Liver (tissue), 2 donors: ENCODE measurements around the gene MTM1.

Experiments
- GABPA ChIP-seq, 2 donors: IDR thresholded peaks in 1 of 2; conservative IDR thresholded peaks in 1 of 2; 2 replicates each; pipeline ENCODE4 v1.6.1; 2016; ENCODE audit warnings: antibody characterized with exemption in 2 of 2, mild to moderate bottlenecking in 1 of 2, moderate library complexity in 1 of 2
- ZBTB33 ChIP-seq: IDR thresholded peaks from 2 replicates; pipeline ENCODE4 v1.6.1; 2016; ENCODE audit warnings: antibody characterized with exemption
- donor health status: healthy.

DNA sequence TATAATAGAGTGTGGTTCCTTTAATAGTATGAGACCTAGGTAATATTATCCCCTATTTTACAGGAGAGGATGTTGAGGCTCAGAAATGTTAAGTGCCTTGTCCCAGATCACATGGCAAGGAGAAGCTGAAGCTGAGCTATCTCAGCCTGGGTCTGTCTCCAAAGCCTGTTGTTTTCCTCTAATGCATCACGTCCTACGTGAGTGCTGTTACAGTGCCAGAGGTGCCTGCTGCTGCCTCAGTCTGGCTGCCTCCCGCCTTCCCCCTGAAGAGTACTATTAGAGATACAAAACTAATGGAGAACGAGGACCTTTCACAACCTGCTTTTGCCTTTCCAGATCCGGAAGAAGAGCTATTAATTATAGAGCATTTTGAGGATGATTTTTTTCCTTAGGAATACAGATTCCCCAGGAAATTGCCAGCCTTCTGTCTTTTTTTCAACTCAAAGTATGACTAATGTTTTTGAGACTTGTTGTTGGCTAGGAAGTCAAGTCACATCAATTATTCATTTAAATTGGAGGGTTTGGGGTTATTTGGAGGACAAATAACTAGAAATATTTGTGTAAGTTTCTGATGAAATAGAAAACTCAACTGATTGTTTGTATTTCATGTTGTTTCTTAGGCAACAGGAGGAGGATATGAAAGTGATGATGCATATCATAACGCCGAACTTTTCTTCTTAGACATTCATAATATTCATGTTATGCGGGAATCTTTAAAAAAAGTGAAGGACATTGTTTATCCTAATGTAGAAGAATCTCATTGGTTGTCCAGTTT is 80.9 kb downstream of the MTM1 start:
- TF ChIP-seq GABPA (IDR thresholded peaks at IDR 0.05 in 1 of 2, conservative IDR thresholded peaks at IDR 0.05 in 1 of 2) (no peak), ZBTB33 (no peak)
